OCI-LY7 (cell line): ENCODE data around the gene POMGNT2. TPM values are rescaled to one million over a fixed set of nuclear protein-coding genes. Genes with fewer than 3 reads are reported as not detected.

Experiments used
- BruUV-seq: library from RNA; stranded (reverse); fragments of 400-500 nt; replicated peaks from 2 replicates; lab custom pipeline; 2021; lab: Mats Ljungman, UMichigan
- CTCF ChIA-PET: fragments of 300-600 bp; sonication (Branson Sonifier 250); formaldehyde crosslinking; loops from one replicate; lab custom pipeline; 2022; ENCODE audit warnings: antibody characterized with exemption; ENCODE audit not compliant: unreplicated experiment; lab: Charles Lee
- POLR2A ChIA-PET: fragments of 300-600 bp; sonication (Branson Sonifier 250); formaldehyde crosslinking; loops from one replicate; lab custom pipeline; 2022; ENCODE audit warnings: antibody characterized with exemption; lab: Charles Lee
- DNase-seq: peaks from one replicate; pipeline ENCODE4 v3.0.0-alpha.2; 2015; ENCODE audit warnings: low spot score
- H2AFZ ChIP-seq: fragments of 200-600 bp; sonication (generic), shearing (Covaris generic); 2 replicates; pipeline ENCODE4 v1.6.1; 2014; ENCODE audit warnings: mild to moderate bottlenecking, antibody characterized with exemption, low read length, moderate library complexity
- H3K27ac ChIP-seq: fragments of 200-600 bp; sonication (generic); 2 replicates; pipeline ENCODE4 v1.5.1; 2014; ENCODE audit warnings: mixed run types, low read depth, mild to moderate bottlenecking, moderate library complexity, low read length, inconsistent platforms; ENCODE audit not compliant: poor library complexity, severe bottlenecking
- H3K36me3 ChIP-seq: fragments of 200-600 bp; sonication (generic); 2 replicates; pipeline ENCODE4 v1.6.1; 2014; ENCODE audit warnings: mild to moderate bottlenecking, antibody characterized with exemption, low read length, moderate library complexity, mixed read lengths; ENCODE audit not compliant: insufficient read depth
- H3K4me1 ChIP-seq: fragments of 200-600 bp; sonication (generic); 2 replicates; pipeline ENCODE4 v1.5.1; 2014; ENCODE audit warnings: mild to moderate bottlenecking, low read length; ENCODE audit not compliant: insufficient read depth, poor library complexity, severe bottlenecking
- H3K4me2 ChIP-seq: fragments of 200-600 bp; sonication (generic); 2 replicates; pipeline ENCODE4 v1.6.1; 2014; ENCODE audit warnings: mild to moderate bottlenecking, low read length
- H3K4me3 ChIP-seq: fragments of 200-600 bp; sonication (generic); 2 replicates; pipeline ENCODE4 v1.5.1; 2014; ENCODE audit warnings: mild to moderate bottlenecking, low read depth, low read length; ENCODE audit not compliant: poor library complexity, severe bottlenecking
- H3K79me2 ChIP-seq: fragments of 200-600 bp; sonication (generic); 2 replicates; pipeline ENCODE4 v1.6.1; 2016; ENCODE audit warnings: low read depth, mild to moderate bottlenecking, low read length, moderate library complexity, mixed read lengths; ENCODE audit not compliant: insufficient read depth
- H3K9me2 ChIP-seq: fragments of 200-600 bp; sonication (generic); 2 replicates; pipeline ENCODE4 v1.6.1; 2016; ENCODE audit warnings: mild to moderate bottlenecking, low read length, mixed read lengths; ENCODE audit not compliant: insufficient read depth
- H3K9me3 ChIP-seq: fragments of 200-600 bp; sonication (generic); 2 replicates; pipeline ENCODE4 v1.6.1; 2014; ENCODE audit warnings: mild to moderate bottlenecking, mixed run types, low read length, mixed read lengths
- H4K20me1 ChIP-seq: fragments of 200-600 bp; sonication (generic); 2 replicates; pipeline ENCODE4 v1.6.1; 2014; ENCODE audit warnings: mild to moderate bottlenecking, antibody characterized with exemption, low read length, moderate library complexity, mixed read lengths; ENCODE audit not compliant: insufficient read depth
- EZH2phosphoT487 ChIP-seq: fragments of 200-600 bp; sonication (generic); IDR thresholded peaks from 2 replicates; pipeline ENCODE4 v1.6.1; 2018; ENCODE audit warnings: low read depth, borderline replicate concordance, mild to moderate bottlenecking, mixed run types, antibody characterized with exemption, low read length, moderate library complexity, mixed read lengths
- intact Hi-C: fragments of 100-400 bp; cut with micrococcal nuclease; formaldehyde crosslinking; loops from one replicate; pipeline ENCODE4 v1.10.0; 2022; ENCODE audit not compliant: unreplicated experiment
- total RNA-seq, 2 experiments: library from RNA; depleted of rRNA in 1 of 2; stranded (reverse); fragments of >200 nt in 1 of 2; shearing (Covaris generic) in 1 of 2; gene quantifications; 2 replicates each; pipeline ENCODE4 v1.2.3, GENCODE V29; 2014 to 2022
- TF ChIP-seq, protein P1 (sequence below): fragments of 200-600 bp; sonication (generic); conservative IDR thresholded peaks from 2 replicates; pipeline ENCODE4 v1.5.1; 2014; ENCODE audit warnings: mild to moderate bottlenecking, antibody characterized with exemption, low read length, moderate library complexity, mixed read lengths

The POMGNT2 gene
- total RNA-seq, 2 experiments from 2014 or later, result not detected

DNA sequence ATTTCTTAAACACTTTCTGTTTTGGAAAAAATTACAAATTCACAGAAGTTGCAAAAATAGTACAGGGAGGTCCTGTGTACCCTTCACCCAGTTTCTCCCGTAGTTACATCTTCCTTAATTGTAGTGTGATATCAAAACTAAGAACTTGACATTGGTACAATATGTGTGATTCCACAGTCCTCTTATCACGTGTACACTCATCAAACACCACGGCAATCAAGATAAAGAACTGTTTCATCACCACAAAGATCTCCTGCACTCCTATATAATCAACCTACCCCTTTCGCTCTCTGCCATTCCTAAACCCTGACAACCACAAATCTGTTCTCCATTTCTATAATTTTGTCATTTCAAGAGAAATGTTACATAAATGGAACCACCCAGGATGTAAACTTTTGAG lies 31.4 kb downstream of the POMGNT2 start:
- intact Hi-C loops, result no loop called here
- Histone ChIP-seq H3K27ac (no peak overlapping the region), H3K9me3 (no peaks in the 10 kb centered on the region), H2AFZ (no peak overlapping the region), H3K36me3 (no peaks in the 10 kb centered on the region), H3K4me1 (no peaks in the 10 kb centered on the region), H3K4me2 (no peak overlapping the region), H3K9me2 (no peaks in the 10 kb centered on the region), H3K79me2 (no peaks in the 10 kb centered on the region), H4K20me1 (no peaks in the 10 kb centered on the region), H3K4me3 (no peak overlapping the region)
- no peak for DNase-seq
- TF ChIP-seq, protein P1, sequence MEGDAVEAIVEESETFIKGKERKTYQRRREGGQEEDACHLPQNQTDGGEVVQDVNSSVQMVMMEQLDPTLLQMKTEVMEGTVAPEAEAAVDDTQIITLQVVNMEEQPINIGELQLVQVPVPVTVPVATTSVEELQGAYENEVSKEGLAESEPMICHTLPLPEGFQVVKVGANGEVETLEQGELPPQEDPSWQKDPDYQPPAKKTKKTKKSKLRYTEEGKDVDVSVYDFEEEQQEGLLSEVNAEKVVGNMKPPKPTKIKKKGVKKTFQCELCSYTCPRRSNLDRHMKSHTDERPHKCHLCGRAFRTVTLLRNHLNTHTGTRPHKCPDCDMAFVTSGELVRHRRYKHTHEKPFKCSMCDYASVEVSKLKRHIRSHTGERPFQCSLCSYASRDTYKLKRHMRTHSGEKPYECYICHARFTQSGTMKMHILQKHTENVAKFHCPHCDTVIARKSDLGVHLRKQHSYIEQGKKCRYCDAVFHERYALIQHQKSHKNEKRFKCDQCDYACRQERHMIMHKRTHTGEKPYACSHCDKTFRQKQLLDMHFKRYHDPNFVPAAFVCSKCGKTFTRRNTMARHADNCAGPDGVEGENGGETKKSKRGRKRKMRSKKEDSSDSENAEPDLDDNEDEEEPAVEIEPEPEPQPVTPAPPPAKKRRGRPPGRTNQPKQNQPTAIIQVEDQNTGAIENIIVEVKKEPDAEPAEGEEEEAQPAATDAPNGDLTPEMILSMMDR, result no peak
- TF ChIP-seq EZH2phosphoT487, result no peak
- POLR2A ChIA-PET, result no interaction called here
- CTCF ChIA-PET, result no interaction called here
- no TSS peak for BruUV-seq

DNA sequence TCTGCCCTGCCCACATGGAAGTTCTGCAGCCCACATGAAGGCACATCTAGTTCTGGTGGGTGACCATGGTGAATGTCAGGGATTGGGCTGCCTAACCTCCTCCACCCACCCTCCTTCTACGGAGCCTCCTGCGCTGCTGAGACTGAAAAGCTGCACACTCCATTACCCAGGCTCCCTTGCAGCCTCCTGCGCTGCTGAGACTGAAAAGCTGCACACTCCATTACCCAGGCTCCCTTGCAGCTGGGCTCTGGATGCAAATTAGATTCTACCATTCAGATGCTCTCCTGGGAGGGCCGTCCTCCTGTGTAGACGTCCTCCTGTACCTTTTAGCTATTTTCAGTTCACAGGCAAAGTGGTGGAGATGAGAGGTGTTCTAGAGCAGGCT lies 32.1 kb downstream of the POMGNT2 start:
- no peaks in the 10 kb centered on the region for H3K9me2 ChIP-seq
- TF ChIP-seq EZH2phosphoT487, result no peak
- TF ChIP-seq, protein P1, result no peak
- no peaks in the 10 kb centered on the region for H4K20me1 ChIP-seq
- no TSS peak for BruUV-seq
- no peak for DNase-seq
- H3K4me3 ChIP-seq, result no peak overlapping the region
- CTCF ChIA-PET, result no interaction called here
- no peak overlapping the region for H3K4me2 ChIP-seq
- H3K4me1 ChIP-seq, result no peaks in the 10 kb centered on the region
- H2AFZ ChIP-seq, result no peak overlapping the region
- H3K27ac ChIP-seq, result no peak overlapping the region
- intact Hi-C loops, result no loop called here
- H3K79me2 ChIP-seq, result no peaks in the 10 kb centered on the region
- no peaks in the 10 kb centered on the region for H3K9me3 ChIP-seq
- POLR2A ChIA-PET, result no interaction called here
- no peaks in the 10 kb centered on the region for H3K36me3 ChIP-seq

DNA sequence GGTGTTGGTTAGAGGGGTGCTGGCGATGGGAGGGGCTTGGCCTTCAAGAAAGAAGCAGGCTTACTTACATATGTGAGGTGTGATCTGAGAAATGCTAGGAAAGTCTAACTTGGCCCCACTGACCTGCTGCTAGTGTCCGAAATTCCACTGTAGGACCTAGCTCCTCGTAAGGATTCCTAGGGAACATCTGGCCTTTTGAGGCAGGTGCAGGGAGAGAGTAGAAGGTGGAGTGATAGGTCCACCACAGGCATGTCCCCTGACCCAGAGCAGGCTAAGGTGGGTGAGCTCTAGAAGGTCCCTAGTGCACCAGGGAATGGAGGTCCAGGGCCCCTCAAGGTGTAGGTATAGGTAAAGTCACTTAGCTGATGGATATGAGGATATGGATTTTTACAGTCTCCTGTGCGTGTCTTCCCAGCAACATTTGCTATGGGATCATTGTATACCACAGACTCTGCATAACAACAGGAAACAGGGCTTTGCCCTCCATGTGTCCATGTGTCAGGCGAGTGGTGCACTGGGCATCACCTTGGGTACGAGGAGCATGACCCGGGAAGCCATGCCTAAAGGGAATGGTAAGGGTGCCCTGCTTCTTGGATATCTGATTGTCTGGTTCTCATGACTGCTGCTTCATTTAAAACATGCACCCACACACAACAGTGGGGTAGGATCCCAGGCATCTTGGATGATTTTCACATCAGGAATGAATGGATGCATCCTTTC lies 32.6 kb downstream of the POMGNT2 start:
- H2AFZ ChIP-seq, result no peak overlapping the region
- H3K79me2 ChIP-seq, result no peaks in the 10 kb centered on the region
- CTCF ChIA-PET, result no interaction called here
- no peak overlapping the region for H3K4me3 ChIP-seq
- no peaks in the 10 kb centered on the region for H3K9me3 ChIP-seq
- no peak overlapping the region for H3K27ac ChIP-seq
- no peaks in the 10 kb centered on the region for H4K20me1 ChIP-seq
- intact Hi-C loops, result no loop called here
- no peaks in the 10 kb centered on the region for H3K4me1 ChIP-seq
- no peak for TF ChIP-seq EZH2phosphoT487
- TF ChIP-seq, protein P1, result no peak
- no TSS peak for BruUV-seq
- no peak for DNase-seq
- H3K36me3 ChIP-seq, result no peaks in the 10 kb centered on the region
- POLR2A ChIA-PET, result no interaction called here
- H3K9me2 ChIP-seq, result no peaks in the 10 kb centered on the region
- H3K4me2 ChIP-seq, result no peak overlapping the region
